Measurements from ENCODE around the gene GAS2L1.

GAS2L1 gene

GRCh38 chr22:29352778-29353177 is 46.3 kb downstream of the GAS2L1 start (continued):
- TF ChIP-seq ZNF239 (tag by site-specific recombination; IDR thresholded peaks at IDR 0.05), result no peak
- TF ChIP-seq ZNF423 (tag by site-specific recombination; IDR thresholded peaks at IDR 0.05), result no peak
- no peak for TF ChIP-seq ZNF629 (tag by site-specific recombination; IDR thresholded peaks at IDR 0.05)
- TF ChIP-seq ZNF645 (tag by site-specific recombination; IDR thresholded peaks at IDR 0.05), result no peak
- no peak for TF ChIP-seq ZNF184 (tag by site-specific recombination; IDR thresholded peaks at IDR 0.05)
- TF ChIP-seq HOXD13 (CRISPR knock-in tag; IDR thresholded peaks at IDR 0.05; ENCODE audit: borderline replicate concordance), result no peak
- no peak for TF ChIP-seq ZNF19 (tag by site-specific recombination; IDR thresholded peaks at IDR 0.05; ENCODE audit: low read depth)

- no peak overlapping the region for H3K4me3 ChIP-seq (ENCODE audit: low read depth, low read length)
- no peaks in the 10 kb centered on the region for H3K4me1 ChIP-seq (ENCODE audit: control insufficient read depth, insufficient read depth, low read length)
- H3K36me3 ChIP-seq (ENCODE audit: control insufficient read depth in 2 of 2, insufficient read depth in 1 of 2, low read length in 2 of 2), result peaks cover 49 to 99% of the 10 kb centered on the region in 2 experiments
- POLR2A ChIA-PET, result interaction anchor here (1.2 kb wide), 1 partner anchor 52 kb away, joined by 4 read pairs; no protein-coding TSS in a partner anchor
- no peaks in the 10 kb centered on the region for H3K9me3 ChIP-seq (ENCODE audit: control insufficient read depth, insufficient read depth, low read depth, low read length)
- no peak overlapping the region for H3K27ac ChIP-seq (ENCODE audit: extremely low read depth, low read depth, low read length)
- CTCF ChIA-PET, result no interaction called here
- TF ChIP-seq SP7 (tag by site-specific recombination; IDR thresholded peaks at IDR 0.05), result no peak
- no peak for TF ChIP-seq ZNF621 (tag by site-specific recombination; IDR thresholded peaks at IDR 0.05)
- TF ChIP-seq ZNF341 (tag by site-specific recombination; IDR thresholded peaks at IDR 0.05; ENCODE audit: low read depth), result no peak
- no peak for TF ChIP-seq SP3 (tag by site-specific recombination; IDR thresholded peaks at IDR 0.05)
- no peak for TF ChIP-seq ZNF518A (tag by site-specific recombination; conservative IDR thresholded peaks at IDR 0.05; ENCODE audit: low read depth)
- TF ChIP-seq ZBTB10 (tag by site-specific recombination; IDR thresholded peaks at IDR 0.05), result no peak
- no peak for TF ChIP-seq ZNF280C (tag by site-specific recombination; IDR thresholded peaks at IDR 0.05)
- TF ChIP-seq MZF1 (tag by site-specific recombination; IDR thresholded peaks at IDR 0.05; ENCODE audit: borderline replicate concordance), result no peak
- TF ChIP-seq ZNF121 (tag by site-specific recombination; IDR thresholded peaks at IDR 0.05), result no peak
- TF ChIP-seq KLF1 (tag by site-specific recombination; IDR thresholded peaks at IDR 0.05), result no peak
- no peak for TF ChIP-seq ZNF404 (tag by site-specific recombination; IDR thresholded peaks at IDR 0.05)
- no peak for TF ChIP-seq ZNF18 (tag by site-specific recombination; IDR thresholded peaks at IDR 0.05)
- no peak for TF ChIP-seq ZNF148 (tag by site-specific recombination; IDR thresholded peaks at IDR 0.05; ENCODE audit: borderline replicate concordance)
- no peak for TF ChIP-seq RBAK (tag by site-specific recombination; IDR thresholded peaks at IDR 0.05)
- TF ChIP-seq ZNF433 (tag by site-specific recombination; IDR thresholded peaks at IDR 0.05; ENCODE audit: low read depth), result no peak
- no peak for TF ChIP-seq ZNF623 (tag by site-specific recombination; IDR thresholded peaks at IDR 0.05)
Measured at GRCh38 chr22:29353286-29353685, 46.8 kb downstream of the GAS2L1 start.

All from HEK293 (cell line).